Neutrophil (primary cell): ENCODE measurements around the gene PRPF8.
A peak's percentile ranks its signal among the peaks of the same experiment; 100 is the strongest.

Experiments used
- H3K27ac ChIP-seq: fragments of 200-600 bp; sonication (generic); 2 replicates; pipeline ENCODE4 v1.5.1; 2016; ENCODE audit warnings: mild to moderate bottlenecking, moderate library complexity
- H3K27me3 ChIP-seq: fragments of 200-600 bp; sonication (generic); 2 replicates; pipeline ENCODE4 v1.6.0; 2016; ENCODE audit warnings: mild to moderate bottlenecking
- H3K36me3 ChIP-seq: fragments of 200-600 bp; sonication (generic); 2 replicates; pipeline ENCODE4 v1.5.1; 2017
- H3K4me1 ChIP-seq, 2 experiments: fragments of 200-600 bp in 1 of 2; sonication (generic) in 1 of 2; 1 replicate in 1 of 2; 2 replicates in 1 of 2; pipeline versions ENCODE4 v1.5.1 to v1.6.1; 2013 to 2016; ENCODE audit warnings: low read depth in 1 of 2, low read length in 1 of 2, mild to moderate bottlenecking in 1 of 2, moderate library complexity in 1 of 2; ENCODE audit not compliant: control insufficient read depth in 1 of 2, insufficient read depth in 1 of 2
- H3K4me3 ChIP-seq, 2 experiments: fragments of 200-600 bp in 1 of 2; sonication (generic) in 1 of 2; 1 replicate in 1 of 2; 2 replicates in 1 of 2; pipeline ENCODE4 v1.5.1; 2013 to 2016; ENCODE audit warnings: low read depth in 1 of 2, low read length in 1 of 2, mild to moderate bottlenecking in 1 of 2, moderate library complexity in 1 of 2
- H3K9me3 ChIP-seq: fragments of 200-600 bp; sonication (generic); 2 replicates; pipeline ENCODE4 v1.5.1; 2016
- CTCF ChIP-seq: fragments of 200-600 bp; sonication (generic); IDR thresholded peaks from 2 replicates; pipeline ENCODE4 v1.5.1; 2016; ENCODE audit warnings: antibody characterized with exemption

Gene PRPF8

GRCh38 chr17:1643293-1643998, 41.2 kb downstream of the PRPF8 start:
- no peak for TF ChIP-seq CTCF
- Histone ChIP-seq H3K27ac (peak overlapping the region; percentile 92), H3K4me3 (peak overlapping the region; percentile 62 to 65)

DNA sequence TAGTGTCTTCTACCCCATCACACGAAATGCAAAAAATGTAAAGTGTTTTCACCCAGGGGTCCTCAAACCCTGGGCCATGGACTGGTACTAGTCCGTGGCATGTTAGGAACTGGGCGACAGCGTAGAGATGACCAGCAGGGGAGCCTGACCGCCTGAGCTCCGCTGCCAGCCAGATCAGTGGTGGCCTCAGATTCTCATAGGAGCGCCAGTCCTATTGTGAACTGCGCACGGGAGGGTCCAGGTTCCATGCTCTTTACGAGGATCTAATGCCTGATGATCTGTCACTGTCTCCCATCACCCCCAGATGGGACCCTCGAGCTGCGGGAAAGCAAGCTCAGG, 43.6 kb downstream of the PRPF8 start:
- no peak for TF ChIP-seq CTCF
- peaks cover 28% of the 10 kb centered on the region for H3K27me3 ChIP-seq
- H3K27ac ChIP-seq: no peak overlapping the region
- H3K4me1 ChIP-seq: peaks cover 27 to 28% of the 10 kb centered on the region in 2 experiments
- H3K9me3 ChIP-seq: no peaks in the 10 kb centered on the region
- no peak overlapping the region for H3K4me3 ChIP-seq
- peaks cover 7% of the 10 kb centered on the region for H3K36me3 ChIP-seq

More at GRCh38 chr17:1643293-1643998, 41.2 kb downstream of the PRPF8 start:
- Histone ChIP-seq H3K27me3 (peaks cover 36% of the 10 kb centered on the region), H3K4me1 (peaks cover 43 to 44% of the 10 kb centered on the region in 2 experiments), H3K36me3 (no peaks in the 10 kb centered on the region), H3K9me3 (no peaks in the 10 kb centered on the region)

DNA sequence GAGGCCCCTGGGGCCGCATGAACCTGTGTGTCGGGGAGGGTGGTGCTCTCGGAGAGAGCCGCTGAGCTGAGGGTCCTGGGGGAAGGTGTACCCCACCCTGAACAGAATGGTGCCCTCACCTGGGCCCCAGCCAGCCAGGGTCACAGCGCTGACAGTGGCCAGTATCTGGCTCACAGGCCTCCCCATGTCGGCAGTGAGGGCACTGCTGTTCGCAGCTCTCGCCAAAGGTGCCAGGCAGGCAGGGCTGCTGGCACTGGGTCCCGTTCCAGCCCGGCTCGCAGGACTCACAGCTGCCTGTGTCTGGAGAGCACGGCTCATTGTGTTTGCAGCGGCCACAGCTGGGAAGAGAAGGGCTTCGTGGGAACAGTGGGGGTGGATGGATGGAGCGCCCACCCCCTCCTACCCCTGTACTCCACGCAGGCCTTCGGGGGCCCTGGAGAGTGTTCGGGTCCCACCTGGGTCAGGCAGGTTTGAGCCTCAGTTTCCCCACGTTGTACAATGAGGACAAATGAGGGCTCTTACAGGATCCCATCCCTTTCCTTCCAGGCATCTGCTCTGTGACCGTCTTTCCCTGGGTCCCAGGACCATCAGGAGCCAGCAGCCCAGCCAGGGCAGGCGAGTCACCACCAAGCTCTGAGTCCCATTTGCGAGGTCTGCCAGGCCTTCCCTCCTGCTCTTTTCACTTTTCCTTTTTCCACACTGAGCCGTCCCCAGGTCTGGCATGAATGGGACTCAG, 44.2 kb downstream of the PRPF8 start:
- Histone ChIP-seq H3K27ac (no peak overlapping the region), H3K36me3 (peaks cover 8% of the 10 kb centered on the region), H3K4me1 (peaks cover 22 to 23% of the 10 kb centered on the region in 2 experiments), H3K9me3 (no peaks in the 10 kb centered on the region), H3K27me3 (peaks cover 27% of the 10 kb centered on the region), H3K4me3 (no peak overlapping the region)
- TF ChIP-seq CTCF: no peak

GRCh38 chr17:1639549-1640180, 45.0 kb downstream of the PRPF8 start:
- Histone ChIP-seq H3K27ac (no peak overlapping the region), H3K27me3 (peaks cover 19% of the 10 kb centered on the region), H3K4me3 (no peak overlapping the region), H3K9me3 (no peaks in the 10 kb centered on the region), H3K4me1 (peaks cover 13 to 15% of the 10 kb centered on the region in 2 experiments), H3K36me3 (peaks cover 15% of the 10 kb centered on the region)
- TF ChIP-seq CTCF: no peak

DNA sequence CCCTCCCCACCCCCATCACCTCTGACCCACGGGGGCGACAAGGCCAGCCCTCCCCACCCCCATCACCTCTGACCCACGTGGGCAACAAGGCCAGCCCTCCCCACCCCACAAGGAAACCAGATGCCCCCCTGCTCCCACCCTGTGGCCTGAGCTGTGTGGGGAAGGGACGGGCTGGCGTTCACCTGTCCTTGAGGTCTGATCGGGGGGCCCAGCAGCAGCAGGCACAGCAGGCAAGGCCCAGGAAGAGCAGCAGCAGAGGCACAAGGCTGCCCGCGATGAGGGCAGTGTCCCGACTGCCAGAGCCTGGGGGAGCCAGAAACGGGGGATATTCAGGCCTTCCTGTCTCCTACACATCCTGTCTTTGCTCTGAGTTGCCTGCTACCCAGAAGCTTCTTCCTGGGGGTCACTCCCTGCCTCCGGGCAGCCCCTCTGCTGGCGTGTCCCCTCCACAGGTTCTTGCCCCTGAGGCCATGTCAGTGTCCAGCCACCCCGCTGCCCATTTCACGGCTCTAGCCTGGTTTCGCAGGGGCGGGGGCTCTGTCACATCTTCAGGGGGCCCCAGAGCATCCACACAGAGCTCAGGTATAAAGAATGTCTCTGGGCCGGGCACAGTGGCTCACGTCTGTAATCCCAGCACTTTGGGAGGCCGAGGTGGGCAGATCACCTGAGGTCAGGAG, 45.9 kb downstream of the PRPF8 start:
- Histone ChIP-seq H3K4me1 (peaks cover 4 to 6% of the 10 kb centered on the region in 2 experiments), H3K9me3 (no peaks in the 10 kb centered on the region), H3K4me3 (no peak overlapping the region), H3K36me3 (peaks cover 15% of the 10 kb centered on the region), H3K27me3 (peaks cover 12% of the 10 kb centered on the region), H3K27ac (no peak overlapping the region)
- no peak for TF ChIP-seq CTCF
